Measurements from ENCODE around the gene NCKAP1.
"Not testable (repeated sequence)": the region's sequence is repeated elsewhere in the genome, so short reads cannot be mapped to it uniquely, and the experiment has no call there.

The NCKAP1 gene

DNA sequence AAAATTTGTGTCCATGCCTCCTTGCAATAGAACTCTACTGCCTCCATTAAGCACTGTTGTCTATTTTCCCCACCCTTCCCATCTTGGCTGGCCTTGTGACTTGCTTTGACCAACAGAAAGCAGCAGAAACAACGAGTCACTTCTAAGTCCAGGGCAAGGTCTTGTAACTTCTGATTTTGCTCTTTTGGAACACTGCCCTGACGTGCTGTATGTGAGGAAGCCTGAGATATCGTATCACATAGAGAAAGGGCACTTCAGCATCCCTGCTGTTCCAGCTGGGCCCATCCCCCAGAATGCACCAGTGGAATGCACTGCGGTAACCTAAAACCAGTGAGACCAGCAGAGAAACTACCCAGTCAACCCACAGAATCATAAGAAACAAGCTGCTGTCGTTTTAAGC is 28.1 kb downstream of the NCKAP1 start:
- in situ Hi-C loops (cut with HindIII; ENCODE audit: low sequenced_read_pairs): no loop called here

GRCh38 chr2:183009249-183009899 is 28.9 kb downstream of the NCKAP1 start:
- in situ Hi-C loops (cut with HindIII; ENCODE audit: low sequenced_read_pairs): no loop called here

DNA sequence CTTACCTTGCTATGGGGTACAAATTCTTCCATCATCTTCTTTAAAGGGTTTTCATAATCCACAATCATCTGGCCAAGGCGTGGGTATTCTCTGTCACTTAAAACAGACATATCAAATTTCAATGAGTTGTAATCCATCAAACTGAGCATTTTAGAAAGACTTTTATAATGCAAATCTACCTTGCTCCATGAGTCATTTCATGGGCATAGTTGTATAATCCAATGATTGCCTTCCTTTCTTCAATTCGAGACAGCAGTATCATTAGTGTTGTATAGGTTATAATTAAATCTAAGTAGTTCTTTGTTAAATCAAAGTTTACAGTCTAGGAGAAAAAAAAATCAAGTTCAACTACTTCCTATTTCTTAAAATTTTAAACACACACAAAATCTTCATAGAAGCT is 36.3 kb downstream of the NCKAP1 start:
- in situ Hi-C loops (cut with HindIII; ENCODE audit: low sequenced_read_pairs): no loop called here

GRCh38 chr2:183000846-183001245 is 37.4 kb downstream of the NCKAP1 start:
- in situ Hi-C loops (cut with HindIII; ENCODE audit: low sequenced_read_pairs): no loop called here

- in situ Hi-C loops (cut with HindIII; ENCODE audit: low sequenced_read_pairs): no loop called here
Measured at GRCh38 chr2:182999348-183000028, 38.8 kb downstream of the NCKAP1 start.

GRCh38 chr2:182994228-182994912 is 43.9 kb downstream of the NCKAP1 start:
- in situ Hi-C loops (cut with HindIII; ENCODE audit: low sequenced_read_pairs): no loop called here

DNA sequence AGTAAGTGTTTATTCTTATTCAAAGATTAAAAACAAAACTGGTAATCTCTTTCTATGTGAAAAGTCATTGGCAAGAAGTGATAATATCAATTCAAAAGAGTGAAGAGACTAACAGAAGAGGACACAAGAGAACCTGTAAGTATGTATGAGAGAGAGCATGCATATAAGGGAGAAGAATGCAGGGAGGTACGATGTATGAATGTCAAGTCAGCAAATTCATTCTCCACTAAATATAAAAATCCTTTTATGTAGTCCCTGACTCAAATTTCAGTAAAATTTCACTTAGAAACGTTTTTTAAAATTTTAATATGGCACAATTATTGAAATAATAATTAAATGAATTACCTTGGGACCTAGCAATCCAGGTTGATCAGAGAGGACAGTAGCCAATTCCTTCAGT is 55.3 kb downstream of the NCKAP1 start:
- in situ Hi-C loops (cut with HindIII; ENCODE audit: low sequenced_read_pairs): no loop called here

- in situ Hi-C loops (cut with HindIII; ENCODE audit: low sequenced_read_pairs): not testable (repeated sequence)
Measured at GRCh38 chr2:182981475-182981874, 56.8 kb downstream of the NCKAP1 start.

DNA sequence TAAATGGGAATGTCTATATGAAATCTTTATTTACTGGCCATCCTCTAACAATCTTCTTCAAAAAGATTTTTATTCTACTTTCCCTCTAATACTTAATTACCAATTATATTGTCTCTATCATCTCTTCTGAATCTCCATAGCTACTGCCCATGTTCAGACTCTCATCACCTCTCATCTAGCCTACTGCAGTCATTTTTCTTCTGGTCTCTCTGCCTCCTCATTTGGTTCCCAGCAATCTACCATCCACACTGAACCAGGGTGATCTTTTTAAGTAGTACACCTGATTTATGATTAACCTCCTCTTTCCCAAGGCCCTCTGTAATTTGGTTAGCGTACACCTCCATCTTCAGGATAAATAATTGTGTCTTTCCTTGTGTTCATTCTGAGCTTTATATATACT is 57.6 kb downstream of the NCKAP1 start:
- in situ Hi-C loops (cut with HindIII; ENCODE audit: low sequenced_read_pairs): no loop called here

- in situ Hi-C loops (cut with HindIII; ENCODE audit: low sequenced_read_pairs): no loop called here
Measured at GRCh38 chr2:182980115-182980514, 58.1 kb downstream of the NCKAP1 start.

GRCh38 chr2:182977463-182977862 is 60.8 kb downstream of the NCKAP1 start:
- in situ Hi-C loops (cut with HindIII; ENCODE audit: low sequenced_read_pairs): no loop called here

DNA sequence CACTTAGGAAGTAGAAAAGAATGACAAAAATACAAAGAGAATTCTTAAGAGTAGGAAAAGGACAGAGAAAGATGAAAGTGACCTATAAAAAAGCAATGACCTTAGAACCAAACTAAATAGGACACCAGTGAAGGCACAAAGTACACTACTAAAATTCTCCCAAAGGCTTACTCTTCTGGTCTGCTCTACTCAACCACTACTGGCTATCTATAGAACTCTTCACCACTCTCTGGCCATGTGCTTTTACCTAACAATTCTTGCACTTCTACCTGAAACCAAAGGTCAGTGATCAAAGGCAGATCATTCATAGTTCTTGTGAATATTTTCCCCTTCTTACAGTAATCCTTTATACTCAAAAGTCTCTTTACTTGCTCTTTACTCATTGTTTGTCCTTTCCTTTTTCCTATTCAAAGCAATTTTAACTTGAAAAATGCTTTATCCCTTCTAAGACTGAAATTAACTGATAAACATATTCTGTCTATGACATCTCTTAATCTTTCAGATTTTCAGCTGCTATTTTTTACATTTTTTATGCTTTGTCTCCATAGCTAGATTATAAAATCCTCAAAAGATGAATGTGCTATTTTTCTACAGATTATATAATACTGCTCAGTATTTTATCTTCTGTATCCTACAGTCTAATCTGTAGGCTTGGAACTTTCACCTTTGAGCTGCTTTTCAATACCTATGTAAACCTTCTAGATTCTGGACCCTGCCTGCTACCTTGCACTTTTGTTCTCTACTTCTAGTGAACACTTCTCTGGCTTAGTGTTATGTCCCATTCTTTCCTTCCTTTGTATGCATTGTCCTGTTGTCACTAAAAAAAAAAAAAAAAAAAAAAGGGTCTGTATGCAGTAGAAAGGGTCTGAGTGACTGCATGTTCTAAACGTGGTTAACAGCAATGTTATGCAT is 64.6 kb downstream of the NCKAP1 start:
- in situ Hi-C loops (cut with HindIII; ENCODE audit: low sequenced_read_pairs): no loop called here

DNA sequence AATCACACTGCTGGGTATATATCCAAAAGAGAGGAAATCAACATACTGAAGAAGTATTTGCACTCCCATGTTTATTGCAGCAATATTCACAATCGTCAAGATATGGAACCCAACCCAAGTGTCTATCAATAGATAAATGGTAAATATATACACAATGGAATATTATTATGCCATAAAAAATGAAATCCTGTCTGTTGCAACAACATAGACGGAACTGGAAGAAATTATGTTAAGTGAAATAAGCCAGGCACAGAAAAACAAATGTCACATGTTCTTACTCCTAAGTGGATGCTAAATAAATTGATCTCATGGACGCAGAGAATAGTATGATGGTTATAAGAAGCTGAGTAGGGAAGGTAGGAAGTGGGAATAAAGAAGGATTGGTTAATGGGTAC is 65.7 kb downstream of the NCKAP1 start:
- in situ Hi-C loops (cut with HindIII; ENCODE audit: low sequenced_read_pairs): no loop called here

GRCh38 chr2:182971820-182972547 is 66.3 kb downstream of the NCKAP1 start:
- in situ Hi-C loops (cut with HindIII; ENCODE audit: low sequenced_read_pairs): no loop called here

- in situ Hi-C loops (cut with HindIII; ENCODE audit: low sequenced_read_pairs): no loop called here
Measured at GRCh38 chr2:182970486-182970885, 67.8 kb downstream of the NCKAP1 start.

GRCh38 chr2:182968493-182968892 is 69.8 kb downstream of the NCKAP1 start:
- in situ Hi-C loops (cut with HindIII; ENCODE audit: low sequenced_read_pairs): no loop called here

DNA sequence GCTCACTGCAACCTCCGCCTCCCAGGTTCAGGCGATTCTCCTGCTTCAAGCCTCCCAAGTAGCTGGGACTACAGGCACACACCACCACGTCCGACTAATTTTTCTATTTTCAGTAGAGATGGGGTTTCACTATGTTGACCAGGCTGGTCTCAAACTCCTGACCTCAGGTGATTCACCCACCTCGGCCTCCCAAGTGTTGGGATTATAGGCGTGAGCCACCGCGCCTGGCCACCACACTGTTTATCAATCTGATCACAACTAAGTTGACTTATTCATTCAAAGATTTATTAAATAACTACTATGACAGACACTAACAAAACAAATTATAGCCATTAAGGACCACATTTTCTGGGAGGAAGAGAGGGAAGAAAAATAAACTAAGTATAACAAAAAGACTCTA is 71.9 kb downstream of the NCKAP1 start:
- in situ Hi-C loops (cut with HindIII; ENCODE audit: low sequenced_read_pairs): not testable (repeated sequence)

- in situ Hi-C loops (cut with HindIII; ENCODE audit: low sequenced_read_pairs): no loop called here
Measured at GRCh38 chr2:182962641-182963040, 75.6 kb downstream of the NCKAP1 start.

GRCh38 chr2:182960869-182961268 is 77.4 kb downstream of the NCKAP1 start:
- in situ Hi-C loops (cut with HindIII; ENCODE audit: low sequenced_read_pairs): not testable (repeated sequence)

DNA sequence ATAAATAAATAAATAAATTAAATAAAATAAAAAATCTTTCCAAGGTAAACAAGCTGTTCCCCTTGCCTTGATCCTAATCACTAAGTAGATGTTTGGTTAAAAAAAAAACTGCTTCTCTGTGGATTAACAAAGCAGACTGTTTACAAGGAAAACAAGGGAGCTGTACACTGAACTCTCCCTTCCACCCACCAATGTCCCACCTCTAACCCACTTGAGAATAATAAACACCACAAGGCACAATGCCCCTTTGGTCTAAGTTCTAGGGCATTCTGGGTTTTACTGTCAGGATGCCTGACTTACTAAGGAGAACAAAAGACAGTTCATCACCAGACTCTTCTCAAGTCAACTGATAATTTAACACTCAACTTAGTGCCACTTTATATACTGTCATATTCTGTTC is 83.5 kb downstream of the NCKAP1 start:
- in situ Hi-C loops (cut with HindIII; ENCODE audit: low sequenced_read_pairs): no loop called here
